H9 (cell line): ENCODE results near the gene TSPEAR. TPM values are rescaled to one million over a fixed set of nuclear protein-coding genes. Genes with fewer than 3 reads are reported as not detected.

Experiments used
- DNase-seq: peaks from one replicate; pipeline ENCODE4 v3.0.0-alpha.2; 2017
- H2AFZ ChIP-seq: one replicate; pipeline ENCODE4 v1.6.1; 2013; ENCODE audit warnings: mild to moderate bottlenecking, low read length, control low read depth, moderate library complexity
- H2AK5ac ChIP-seq: 2 replicates; pipeline ENCODE4 v1.6.1; 2013; ENCODE audit warnings: low read length, control low read depth, mixed read lengths; ENCODE audit not compliant: insufficient read length
- H2BK120ac ChIP-seq: one replicate; pipeline ENCODE4 v1.6.1; 2013; ENCODE audit warnings: low read depth, mild to moderate bottlenecking, low read length, control low read depth, inconsistent platforms; ENCODE audit not compliant: poor library complexity, severe bottlenecking
- H2BK12ac ChIP-seq: 2 replicates; pipeline ENCODE4 v1.6.1; 2013; ENCODE audit warnings: low read length, control low read depth, mixed read lengths, low read depth; ENCODE audit not compliant: insufficient read length
- H2BK15ac ChIP-seq: 2 replicates; pipeline ENCODE4 v1.6.1; 2013; ENCODE audit warnings: low read depth, low read length, control low read depth
- H2BK20ac ChIP-seq: one replicate; pipeline ENCODE4 v1.6.1; 2013; ENCODE audit warnings: low read depth, mild to moderate bottlenecking, low read length, control low read depth, inconsistent platforms; ENCODE audit not compliant: poor library complexity, severe bottlenecking
- H2BK5ac ChIP-seq: 2 replicates; pipeline ENCODE4 v1.6.1; 2013; ENCODE audit warnings: low read length, control low read depth, mixed read lengths; ENCODE audit not compliant: insufficient read length
- H3K14ac ChIP-seq: 2 replicates; pipeline ENCODE4 v1.6.1; 2013; ENCODE audit warnings: low read length, control low read depth; ENCODE audit not compliant: insufficient read depth
- H3K18ac ChIP-seq: 2 replicates; pipeline ENCODE4 v1.6.1; 2013; ENCODE audit warnings: low read depth, mild to moderate bottlenecking, mixed read lengths, low read length, control low read depth; ENCODE audit not compliant: insufficient read length
- H3K23ac ChIP-seq: 2 replicates; pipeline ENCODE4 v1.6.1; 2013; ENCODE audit warnings: low read length, control low read depth, mixed read lengths, low read depth; ENCODE audit not compliant: insufficient read length
- H3K23me2 ChIP-seq: 2 replicates; pipeline ENCODE4 v1.6.1; 2013; ENCODE audit warnings: low read depth, mild to moderate bottlenecking, mixed read lengths, low read length, control low read depth; ENCODE audit not compliant: insufficient read length, poor library complexity, severe bottlenecking
- H3K27ac ChIP-seq: 2 replicates; pipeline ENCODE4 v1.5.1; 2013; ENCODE audit warnings: low read length, control low read depth, mixed read lengths, low read depth; ENCODE audit not compliant: insufficient read length
- H3K27me3 ChIP-seq: 2 replicates; pipeline ENCODE4 v1.6.1; 2013; ENCODE audit warnings: low read length, control low read depth, inconsistent platforms; ENCODE audit not compliant: insufficient read depth
- H3K4ac ChIP-seq: 2 replicates; pipeline ENCODE4 v1.6.1; 2013; ENCODE audit warnings: low read depth, mild to moderate bottlenecking, control low read depth, inconsistent platforms, low read length, moderate library complexity
- H3K4me1 ChIP-seq: 2 replicates; pipeline ENCODE4 v1.6.1; 2013; ENCODE audit warnings: low read length, control low read depth, inconsistent platforms; ENCODE audit not compliant: insufficient read depth
- H3K4me2 ChIP-seq: 2 replicates; pipeline ENCODE4 v1.6.1; 2013; ENCODE audit warnings: low read length, control low read depth, mixed read lengths; ENCODE audit not compliant: insufficient read length, insufficient read depth
- H3K56ac ChIP-seq: 2 replicates; pipeline ENCODE4 v1.6.1; 2013; ENCODE audit warnings: low read depth, mild to moderate bottlenecking, mixed read lengths, low read length, control low read depth; ENCODE audit not compliant: insufficient read length
- H3K79me1 ChIP-seq: 2 replicates; pipeline ENCODE4 v1.6.1; 2013; ENCODE audit warnings: low read depth, mild to moderate bottlenecking, moderate library complexity, low read length, control low read depth, inconsistent platforms; ENCODE audit not compliant: insufficient read depth, poor library complexity, severe bottlenecking
- H3K79me2 ChIP-seq: 2 replicates; pipeline ENCODE4 v1.6.1; 2013; ENCODE audit warnings: low read length, control low read depth, inconsistent platforms; ENCODE audit not compliant: insufficient read depth
- H3K9ac ChIP-seq: 2 replicates; pipeline ENCODE4 v1.6.1; 2013; ENCODE audit warnings: low read length, control low read depth, mixed read lengths; ENCODE audit not compliant: insufficient read length; ENCODE audit errors: extremely low read depth
- H3K9me3 ChIP-seq: one replicate; pipeline ENCODE4 v1.6.1; 2013; ENCODE audit warnings: low read depth, low read length, inconsistent platforms; ENCODE audit not compliant: control insufficient read depth
- H3T11ph ChIP-seq: one replicate; pipeline ENCODE4 v1.6.1; 2013; ENCODE audit warnings: mild to moderate bottlenecking, low read length, control low read depth, inconsistent platforms
- H4K20me1 ChIP-seq: one replicate; pipeline ENCODE4 v1.6.1; 2013; ENCODE audit not compliant: control insufficient read depth, insufficient read length, insufficient read depth
- H4K5ac ChIP-seq: 2 replicates; pipeline ENCODE4 v1.6.1; 2013; ENCODE audit warnings: low read depth, mild to moderate bottlenecking, mixed read lengths, low read length, control low read depth; ENCODE audit not compliant: insufficient read length
- H4K8ac ChIP-seq: replicated peaks from 2 replicates; pipeline ENCODE4 v1.6.1; 2013; ENCODE audit warnings: low read length, control low read depth, mixed read lengths, low read depth; ENCODE audit not compliant: insufficient read length
- H4K91ac ChIP-seq: 2 replicates; pipeline ENCODE4 v1.6.1; 2013; ENCODE audit warnings: low read depth, mild to moderate bottlenecking, moderate library complexity, mixed read lengths, low read length, control low read depth; ENCODE audit not compliant: insufficient read length
- H3K27ac Mint-ChIP-seq, 3 experiments: 2 replicates in 2 of 3; 3 replicates in 1 of 3; pipeline ENCODE4 v1.8.0; 2020 to 2021; ENCODE audit warnings: mixed read lengths in 3 of 3, mild to moderate bottlenecking in 1 of 3, moderate library complexity in 1 of 3
- H3K27me3 Mint-ChIP-seq: 2 replicates; pipeline ENCODE4 v1.8.0; 2021; ENCODE audit warnings: low read depth, mild to moderate bottlenecking, moderate library complexity, mixed read lengths
- H3K36me3 Mint-ChIP-seq, 3 experiments: 2 replicates in 2 of 3; 3 replicates in 1 of 3; pipeline ENCODE4 v1.8.0; 2020 to 2021; ENCODE audit warnings: low read depth in 3 of 3, mixed read lengths in 3 of 3; ENCODE audit not compliant: insufficient read depth in 1 of 3
- H3K4me1 Mint-ChIP-seq, 2 experiments: 2 replicates each; pipeline ENCODE4 v1.8.0; 2020; ENCODE audit warnings: mixed read lengths in 2 of 2
- H3K4me3 Mint-ChIP-seq, 2 experiments: 2 replicates in 1 of 2; 3 replicates in 1 of 2; pipeline ENCODE4 v1.8.0; 2020 to 2021; ENCODE audit warnings: mild to moderate bottlenecking in 2 of 2, mixed read lengths in 2 of 2, moderate library complexity in 1 of 2
- H3K9me3 Mint-ChIP-seq, 2 experiments: 2 replicates in 1 of 2; 3 replicates in 1 of 2; pipeline ENCODE4 v1.8.0; 2020; ENCODE audit warnings: mild to moderate bottlenecking in 2 of 2, mixed read lengths in 2 of 2, moderate library complexity in 1 of 2
- CTCF ChIP-seq: fragments of 200-600 bp; sonication (generic); conservative IDR thresholded peaks from 3 replicates; pipeline ENCODE4 v1.8.0; 2021; ENCODE audit warnings: antibody characterized with exemption, mild to moderate bottlenecking
- WGBS: extraction: QIAGEN DNeasy Blood & Tissue Kit; methylation state at CpG from one replicate; pipeline ENCODE4 v1.1.7; 2013; ENCODE audit warnings: missing lambda C conversion rate, low lambda C conversion rate, mixed read lengths; ENCODE audit not compliant: insufficient read length; ENCODE audit errors: extremely low coverage; 5-methylcytosine and 5-hydroxymethylcytosine counted together
- total RNA-seq: library from RNA; stranded (reverse); gene quantifications from 2 replicates; pipeline ENCODE4 v1.2.1, GENCODE V29; 2021

The TSPEAR gene
- total RNA-seq, 1 experiment from 2014 or later: 1.3 TPM

- H3K27me3 Mint-ChIP-seq: peaks cover 8% of the 10 kb centered on the region
Measured at GRCh38 chr21:44477131-44477530, 234.2 kb downstream of the TSPEAR start.

More at GRCh38 chr21:44477131-44477530, 234.2 kb downstream of the TSPEAR start:
- Histone ChIP-seq H4K20me1 (peaks cover 4% of the 10 kb centered on the region), H3K27me3 (no peaks in the 10 kb centered on the region), H2BK120ac (no peak overlapping the region), H3K4ac (no peak overlapping the region), H3K79me2 (no peaks in the 10 kb centered on the region), H2BK15ac (no peak overlapping the region), H2AFZ (no peak overlapping the region), H3K4me2 (no peak overlapping the region), H3K27ac (no peak overlapping the region), H3T11ph (no peak overlapping the region), H4K8ac (no peak overlapping the region), H3K14ac (no peak overlapping the region), H3K23me2 (no peaks in the 10 kb centered on the region), H3K9ac (no peak overlapping the region), H4K91ac (no peak overlapping the region), H3K23ac (no peak overlapping the region), H3K4me1 (no peaks in the 10 kb centered on the region), H3K18ac (no peak overlapping the region), H2BK12ac (no peak overlapping the region), H3K56ac (no peak overlapping the region), H2AK5ac (no peak overlapping the region), H2BK20ac (no peak overlapping the region), H3K79me1 (no peaks in the 10 kb centered on the region), H3K9me3 (no peaks in the 10 kb centered on the region), H4K5ac (no peak overlapping the region), H2BK5ac (no peak overlapping the region)
- H3K27ac Mint-ChIP-seq: no peak overlapping the region
- TF ChIP-seq CTCF: no peak
- WGBS: no CpG with 5 or more reads among the region's 8 CpGs
- H3K4me3 Mint-ChIP-seq: no peak overlapping the region
- peaks cover 1 to 3% of the 10 kb centered on the region in 2 experiments; a peak in 2 of 4 replicates for H3K4me1 Mint-ChIP-seq
- peaks cover 5 to 9% of the 10 kb centered on the region in 2 experiments; a peak in 4 of 5 replicates for H3K9me3 Mint-ChIP-seq
- DNase-seq: no peak
- no peaks in the 10 kb centered on the region; a peak in 1 of 7 replicates for H3K36me3 Mint-ChIP-seq
